ENCODE measurements around the gene PEPD.

PEPD gene

GRCh38 chr19:33436360-33437345, 84.9 kb downstream of the PEPD start:
- peak in 1 of 42 donors; percentile 25 for DNase-seq
- intact Hi-C loops (cut with DNase I): no loop called here

- intact Hi-C loops (cut with DNase I): no loop called here
- DNase-seq: peak in 1 of 42 donors; percentile 20
Measured at GRCh38 chr19:33435706-33436359, 85.8 kb downstream of the PEPD start.

- DNase-seq: peak in 1 of 42 donors; percentile 27
- intact Hi-C loops (cut with DNase I): loop anchor here (5.0 kb wide), 1 partner anchor 337 kb away; no protein-coding TSS in a partner anchor
Measured at GRCh38 chr19:33434886-33435705, 86.5 kb downstream of the PEPD start.

- intact Hi-C loops (cut with DNase I): loop anchor here (5.0 kb wide), 1 partner anchor 338 kb away; no protein-coding TSS in a partner anchor
Measured at GRCh38 chr19:33434069-33434885, 87.3 kb downstream of the PEPD start.

GRCh38 chr19:33432446-33433170, 89.0 kb downstream of the PEPD start:
- intact Hi-C loops (cut with DNase I): loop anchor here (5.0 kb wide), 1 partner anchor 340 kb away; no protein-coding TSS in a partner anchor
- peak in 1 of 42 donors; percentile 19 for DNase-seq

More at GRCh38 chr19:33434069-33434885, 87.3 kb downstream of the PEPD start:
- peak in 1 of 42 donors; percentile 20 for DNase-seq

GRCh38 chr19:33432015-33432414, 89.6 kb downstream of the PEPD start:
- DNase-seq: peak in 2 of 42 donors; percentile 2 to 9
- intact Hi-C loops (cut with DNase I): loop anchor here (5.0 kb wide), 1 partner anchor 340 kb away; no protein-coding TSS in a partner anchor

- peak; percentile 63 to 92 (median 82) for DNase-seq
- intact Hi-C loops (cut with DNase I): loop anchor here (5.0 kb wide), 1 partner anchor 342 kb away; no protein-coding TSS in a partner anchor
Measured at GRCh38 chr19:33430674-33431277, 90.8 kb downstream of the PEPD start.

- intact Hi-C loops (cut with DNase I): loop anchor here (5.0 kb wide), 1 partner anchor 342 kb away; no protein-coding TSS in a partner anchor
Measured at GRCh38 chr19:33429891-33430673, 91.5 kb downstream of the PEPD start.

GRCh38 chr19:33428627-33429125, 92.9 kb downstream of the PEPD start:
- DNase-seq: peak in 1 of 42 donors; percentile 4
- intact Hi-C loops (cut with DNase I): no loop called here

More at GRCh38 chr19:33429891-33430673, 91.5 kb downstream of the PEPD start:
- peak in 5 of 42 donors; percentile 15 to 32 (median 27) for DNase-seq

GRCh38 chr19:33427801-33428626, 93.6 kb downstream of the PEPD start:
- intact Hi-C loops (cut with DNase I): no loop called here
- DNase-seq: no peak

- DNase-seq: no peak
- intact Hi-C loops (cut with DNase I): no loop called here
Measured at GRCh38 chr19:33426621-33427361, 94.8 kb downstream of the PEPD start.

GRCh38 chr19:33424181-33424580, 97.4 kb downstream of the PEPD start:
- intact Hi-C loops (cut with DNase I): no loop called here
- no peak for DNase-seq

GRCh38 chr19:33422369-33423180, 99.0 kb downstream of the PEPD start:
- no peak for DNase-seq
- intact Hi-C loops (cut with DNase I): no loop called here
